ENCODE data around the gene FADS1. TPM values are rescaled to one million over a fixed set of nuclear protein-coding genes. Genes with fewer than 3 reads are reported as not detected.

FADS1 gene
- total and polyA plus RNA-seq, 7 donors = 8.6 to 93.2 (median 17.2) TPM

- no peak for DNase-seq
- ATAC-seq = no peak
- H3K4me1 ChIP-seq = no peaks in the 10 kb centered on the region
- no peaks in the 10 kb centered on the region for H3K36me3 ChIP-seq (ENCODE audit: insufficient read depth in 1 of 2, low read depth in 1 of 2)
- WGBS, 3 donors = 88 to 92% (median 92%) methylated on average over 18 of the region's 18 CpGs
- H3K4me3 ChIP-seq = no peak overlapping the region
- intact Hi-C loops (cut with DNase I) = no loop called here
- no peaks in the 10 kb centered on the region for H3K27me3 ChIP-seq (ENCODE audit: insufficient read depth in 3 of 3, low read length in 2 of 3)
- TF ChIP-seq CTCF (IDR thresholded peaks at IDR 0.05) = no peak
- no peaks in the 10 kb centered on the region for H3K9me3 ChIP-seq
- no peak overlapping the region for H3K27ac ChIP-seq
Measured at GRCh38 chr11:61862714-61863547, 46.1 kb upstream of the FADS1 start.

GRCh38 chr11:61861634-61862033 lies 44.8 kb upstream of the FADS1 start:
- DNase-seq = no peak
- TF ChIP-seq CTCF (IDR thresholded peaks at IDR 0.05) = no peak
- no peaks in the 10 kb centered on the region for H3K27me3 ChIP-seq (ENCODE audit: insufficient read depth in 3 of 3, low read length in 2 of 3)
- H3K9me3 ChIP-seq = no peaks in the 10 kb centered on the region
- H3K36me3 ChIP-seq (ENCODE audit: insufficient read depth in 1 of 2, low read depth in 1 of 2) = no peaks in the 10 kb centered on the region
- intact Hi-C loops (cut with DNase I) = no loop called here
- peak in 1 of 4 donors; percentile 19 for ATAC-seq
- no peaks in the 10 kb centered on the region for H3K4me1 ChIP-seq
- 42 to 53% (median 48%) methylated on average over 9 of the region's 9 CpGs for WGBS, 3 donors
- H3K27ac ChIP-seq = no peak overlapping the region
- H3K4me3 ChIP-seq = no peak overlapping the region

- H3K9me3 ChIP-seq = no peaks in the 10 kb centered on the region
- 65 to 73% (median 66%) methylated on average over 15 to 16 of the region's 16 CpGs for WGBS, 3 donors
- no peaks in the 10 kb centered on the region for H3K27me3 ChIP-seq (ENCODE audit: insufficient read depth in 3 of 3, low read length in 2 of 3)
- H3K4me3 ChIP-seq = no peak overlapping the region
- no peaks in the 10 kb centered on the region for H3K36me3 ChIP-seq (ENCODE audit: insufficient read depth in 1 of 2, low read depth in 1 of 2)
- DNase-seq (no peak), ATAC-seq (no peak)
- H3K4me1 ChIP-seq = no peaks in the 10 kb centered on the region
- intact Hi-C loops (cut with DNase I) = no loop called here
- no peak for TF ChIP-seq CTCF (IDR thresholded peaks at IDR 0.05)
- H3K27ac ChIP-seq = no peak overlapping the region
Measured at GRCh38 chr11:61860054-61860903, 43.5 kb upstream of the FADS1 start.

GRCh38 chr11:61855939-61856680 lies 39.3 kb upstream of the FADS1 start:
- DNase-seq (no peak), ATAC-seq (no peak)
- TF ChIP-seq CTCF (IDR thresholded peaks at IDR 0.05) = no peak
- peaks cover 0 to 6% (median 0%) of the 10 kb centered on the region in 3 donors for H3K27me3 ChIP-seq (ENCODE audit: insufficient read depth in 3 of 3, low read length in 2 of 3)
- intact Hi-C loops (cut with DNase I) = no loop called here
- H3K36me3 ChIP-seq (ENCODE audit: insufficient read depth in 1 of 2, low read depth in 1 of 2) = no peaks in the 10 kb centered on the region
- 78 to 83% (median 80%) methylated on average over 12 of the region's 12 CpGs for WGBS, 3 donors
- H3K4me1 ChIP-seq = no peaks in the 10 kb centered on the region
- no peak overlapping the region for H3K4me3 ChIP-seq
- H3K27ac ChIP-seq = no peak overlapping the region
- H3K9me3 ChIP-seq = no peaks in the 10 kb centered on the region

Measured in psoas muscle (tissue), 8 donors.